A375 (cell line): ENCODE data around the gene PIGW. TPM values are rescaled to one million over a fixed set of nuclear protein-coding genes. Genes with fewer than 3 reads are reported as not detected.

Experiments used
- small RNA-seq: library from RNA; depleted of rRNA; stranded (forward); fragments of <200 nt; gene quantifications from one replicate; pipeline ENCODE3, GENCODE V24; 2014
- total RNA-seq: library from RNA; depleted of rRNA; stranded (reverse); fragments of >200 nt; shearing (Covaris generic); gene quantifications from 2 replicates; pipeline ENCODE4 v1.2.3, GENCODE V29; 2014; rRNA removed

Gene PIGW
- total RNA-seq: 8.2 and 9.0 TPM in 2 replicates

GRCh38 chr17:36534840-36535668 is at the start of gene PIGW, which contains the start of gene MYO19:
PIGW (plus strand) TSS chr17:36534987; CDS start chr17:36537102, 2,115 bp downstream.
MYO19 (minus strand) TSS chr17:36534868; CDS start chr17:36532538, 2,330 bp downstream.

GRCh38 chr17:36486204-36487194 is 48.3 kb upstream of the PIGW start, which contains the start of gene ZNHIT3:
ZNHIT3 (plus strand) TSS chr17:36486681; CDS start chr17:36486700, 19 bp downstream.

GRCh38 chr17:36544307-36545076 is 9.7 kb downstream of the PIGW start, which contains the start of gene GGNBP2:
GGNBP2 (plus strand) TSS chr17:36544919; CDS start chr17:36545725, 806 bp downstream.

Small RNA genes within 50 kb of the gene (small RNA-seq; reads per million reads assigned to genes)
- gene RNA5SP439: not detected

Other genes starting within 250 kb of the PIGW start
- gene TBC1D3G, start 211.1 kb upstream of the PIGW start, total RNA-seq: not detected in 2 replicates
- gene TBC1D3H, start 146.6 kb upstream of the PIGW start, total RNA-seq: not detected in 2 replicates
- gene ZNHIT3, start 48.3 kb upstream of the PIGW start, total RNA-seq: 33.6 and 34.1 TPM in 2 replicates
- gene MYO19, start 119 bp upstream of the PIGW start, total RNA-seq: 112 and 127 TPM in 2 replicates
- gene GGNBP2, start 9.9 kb downstream of the PIGW start, total RNA-seq: 56.1 and 58.7 TPM in 2 replicates
- gene DHRS11, start 56.9 kb downstream of the PIGW start, total RNA-seq: 34.6 and 37.9 TPM in 2 replicates
- 13.4 and 16.1 TPM in 2 replicates for gene MRM1, start 66.6 kb downstream of the PIGW start, total RNA-seq